GM18505 (cell line): ENCODE data around the gene KLHDC4.
"Not testable (repeated sequence)": the region's sequence is repeated elsewhere in the genome, so short reads cannot be mapped to it uniquely, and the experiment has no call there.

ENCODE experiments used
- ATAC-seq: cut with Tn5 transposase; IDR thresholded peaks from one replicate; pipeline ENCODE4 v1.9.1; 2021; ENCODE audit not compliant: unreplicated experiment
- POLR2A ChIP-seq: IDR thresholded peaks from 4 replicates; pipeline ENCODE4 v1.6.1; 2011; ENCODE audit warnings: borderline replicate concordance; ENCODE audit not compliant: insufficient read depth, insufficient read length; ENCODE audit errors: extremely low read depth

KLHDC4 gene

DNA sequence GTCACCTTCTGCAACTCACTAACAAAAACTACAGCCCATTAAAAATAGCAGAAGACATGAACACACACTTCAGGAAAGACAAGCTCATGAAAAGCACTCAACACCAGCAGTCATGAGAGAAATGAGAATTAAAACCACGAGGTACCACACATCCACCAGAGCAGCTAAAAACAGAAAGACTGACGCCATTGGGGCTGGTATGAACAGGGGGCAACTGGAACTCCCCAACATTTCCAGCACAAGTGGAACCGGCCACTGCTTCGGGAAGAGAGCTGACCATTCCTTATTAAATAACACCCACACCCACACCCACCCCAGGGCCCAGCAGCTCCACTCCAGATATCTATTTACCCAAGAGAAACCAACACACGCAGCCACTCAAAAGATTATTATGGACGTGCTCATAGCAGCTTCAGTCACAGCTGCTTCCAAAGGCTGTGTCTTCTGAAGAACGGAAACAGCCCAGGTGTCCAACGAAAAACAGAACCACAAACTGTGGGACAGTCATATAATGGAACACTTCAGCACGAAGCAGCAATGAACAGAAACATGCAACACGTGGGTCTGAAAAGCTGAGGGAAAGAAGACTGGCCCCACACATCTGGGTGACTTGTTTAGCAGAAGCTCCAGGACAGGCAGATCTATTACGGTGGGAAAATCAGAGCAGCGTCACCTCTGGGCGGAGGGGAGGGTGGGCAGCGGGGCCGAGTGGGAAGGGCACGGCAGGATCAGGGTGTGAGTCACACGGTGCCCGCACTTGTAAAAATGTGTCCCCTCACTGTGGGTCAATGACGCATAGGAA is 41.1 kb downstream of the KLHDC4 start:
- ATAC-seq: no peak
- no peak for TF ChIP-seq POLR2A

DNA sequence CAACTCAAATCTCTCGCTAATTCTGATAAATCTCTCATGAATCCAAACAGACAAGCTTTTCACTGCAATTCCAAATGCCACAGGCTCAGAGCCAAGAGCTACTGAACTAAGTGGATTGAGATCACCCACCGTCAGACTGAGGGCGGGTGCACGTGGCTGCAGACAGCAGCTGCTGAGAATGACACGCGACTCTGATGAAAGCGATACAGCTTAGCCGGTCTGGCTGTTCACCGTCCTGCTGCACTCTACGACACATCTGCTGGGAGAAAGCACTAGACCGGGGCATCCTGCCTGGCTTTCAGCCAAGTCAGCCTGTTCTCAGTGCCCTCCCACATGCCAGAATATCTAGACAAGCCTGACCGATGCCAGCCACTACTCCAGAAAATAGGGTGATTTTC is 42.6 kb downstream of the KLHDC4 start:
- no peak for ATAC-seq
- TF ChIP-seq POLR2A: no peak

- no peak for ATAC-seq
- no peak for TF ChIP-seq POLR2A
Measured at GRCh38 chr16:87722590-87723225, 43.1 kb downstream of the KLHDC4 start.

DNA sequence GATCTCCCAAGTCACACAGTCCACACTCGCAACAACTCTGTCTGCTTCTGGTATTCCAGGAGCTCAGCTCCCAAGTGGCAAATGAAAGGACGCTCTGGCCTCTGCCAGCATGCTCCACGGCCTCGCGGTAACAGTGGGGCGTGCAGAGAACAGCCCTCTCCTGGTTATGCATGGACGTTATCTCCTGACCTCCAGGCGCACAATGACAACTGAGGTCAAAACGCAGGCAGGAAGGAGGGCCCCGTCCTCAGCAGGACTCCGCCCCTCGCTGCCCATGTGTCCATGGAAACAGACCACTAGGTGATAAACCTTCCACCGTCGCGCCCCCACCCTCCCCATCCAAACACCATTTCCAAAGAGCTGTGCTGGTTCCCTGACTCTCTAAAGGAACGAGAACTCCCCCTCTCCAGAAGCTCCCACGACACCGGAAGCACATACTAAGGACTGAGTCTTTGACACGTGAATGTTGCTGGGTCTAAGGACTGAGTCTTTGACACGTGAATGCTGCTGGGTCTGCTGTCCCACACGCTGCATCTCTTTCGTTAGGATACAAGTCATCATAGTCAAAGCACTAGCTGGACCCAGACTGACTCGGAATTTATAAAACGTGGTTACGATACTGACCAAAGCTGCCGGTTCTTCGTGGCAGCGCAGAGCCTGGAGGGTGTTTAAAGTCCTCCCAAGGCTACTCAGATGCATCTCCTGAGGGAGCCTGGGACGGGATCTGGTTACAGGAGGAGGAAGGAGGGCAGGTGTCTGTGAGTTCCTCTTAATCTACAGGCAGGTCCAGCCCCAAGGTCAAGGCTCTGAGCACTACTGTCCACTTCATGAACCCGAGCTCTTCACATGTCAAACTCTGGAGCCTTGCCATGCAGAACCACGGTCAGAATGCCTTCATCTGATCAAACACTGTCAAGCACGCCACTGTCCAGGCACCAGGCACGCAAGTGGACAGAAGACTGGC is 43.9 kb downstream of the KLHDC4 start:
- ATAC-seq: no peak
- no peak for TF ChIP-seq POLR2A

DNA sequence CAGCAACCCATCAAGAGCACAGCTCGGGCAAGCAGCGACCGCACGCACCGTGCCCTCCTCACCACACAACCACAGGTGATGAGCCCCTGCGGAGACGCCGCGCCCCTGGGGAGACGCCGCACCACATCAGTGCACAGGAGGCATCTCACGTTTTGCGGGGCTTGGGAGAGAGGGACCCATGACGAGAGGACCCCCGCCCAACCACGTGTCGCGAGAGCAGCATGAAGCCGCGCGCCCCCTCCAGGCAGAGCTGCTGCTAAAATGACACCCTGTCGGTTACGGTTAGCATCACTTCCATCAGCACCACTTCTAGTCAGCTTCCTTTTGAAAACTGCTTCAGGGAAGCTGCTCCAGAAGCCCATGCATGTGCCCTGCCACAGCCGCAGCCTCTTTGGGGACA is 45.3 kb downstream of the KLHDC4 start:
- no peak for TF ChIP-seq POLR2A
- no peak for ATAC-seq

- not testable (repeated sequence) for ATAC-seq
Measured at GRCh38 chr16:87718831-87719230, 47.0 kb downstream of the KLHDC4 start.

- no peak for ATAC-seq
- no peak for TF ChIP-seq POLR2A
Measured at GRCh38 chr16:87715658-87716057, 50.1 kb downstream of the KLHDC4 start.

GRCh38 chr16:87715231-87715630 is 50.6 kb downstream of the KLHDC4 start:
- no peak for TF ChIP-seq POLR2A
- no peak for ATAC-seq

DNA sequence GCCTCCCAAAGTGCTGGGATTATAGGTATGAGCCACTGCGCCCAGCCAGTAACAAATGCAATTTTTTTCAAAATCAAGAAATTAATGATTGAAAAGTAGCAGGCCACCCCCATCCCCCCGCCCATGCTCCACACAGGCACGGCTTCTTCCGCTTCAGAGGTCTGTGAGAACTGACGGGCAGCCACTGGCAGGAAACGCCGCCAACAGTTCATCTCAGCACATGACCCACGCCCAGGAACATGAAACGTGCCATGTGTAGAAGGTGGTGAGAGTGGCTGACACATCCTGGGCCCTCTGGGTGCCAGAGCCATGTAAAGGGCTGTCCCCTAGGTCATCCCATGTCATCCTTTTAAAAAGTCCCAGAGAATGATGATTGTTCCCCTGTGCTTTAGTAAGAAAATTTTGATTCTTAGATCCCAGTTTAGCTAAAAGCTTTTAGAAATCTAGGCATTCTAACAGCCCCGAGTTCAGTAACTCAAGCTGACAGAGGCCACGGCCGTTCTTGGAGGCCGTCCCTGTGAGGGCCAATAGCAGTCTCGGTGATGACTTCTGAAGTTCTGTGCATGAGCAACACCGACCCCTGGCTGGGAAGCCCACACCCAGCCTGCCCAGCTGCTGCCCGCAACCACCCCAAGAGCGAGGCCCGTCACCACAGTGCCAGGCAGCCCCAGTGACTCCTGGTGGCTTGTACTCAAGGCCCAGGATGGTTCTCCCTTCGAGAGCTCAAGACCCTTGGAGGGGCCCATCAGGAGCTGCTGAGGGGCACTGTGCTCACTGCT is 52.1 kb downstream of the KLHDC4 start:
- ATAC-seq: no peak
- no peak for TF ChIP-seq POLR2A

- no peak for ATAC-seq
Measured at GRCh38 chr16:87712184-87712762, 53.5 kb downstream of the KLHDC4 start.

DNA sequence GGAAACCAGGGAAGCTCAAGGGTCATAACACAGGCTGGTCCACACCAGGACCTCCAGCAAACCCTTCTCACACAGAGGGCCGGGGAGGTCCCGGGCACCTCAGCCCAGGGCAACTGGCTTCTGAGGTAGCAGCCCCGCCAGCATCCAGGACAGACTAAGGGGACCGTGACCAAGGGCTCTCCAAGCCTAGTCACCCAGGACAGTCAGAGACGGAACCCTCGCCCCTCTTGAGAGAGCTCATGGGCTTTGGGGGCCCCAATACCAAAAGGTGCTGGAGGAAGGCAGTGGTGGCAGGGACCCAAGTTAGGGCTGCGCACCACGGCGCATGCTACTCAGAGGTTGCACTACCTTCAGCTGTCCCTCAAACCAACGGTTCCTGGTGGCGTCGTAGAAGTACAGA is 54.9 kb downstream of the KLHDC4 start:
- ATAC-seq: no peak
- TF ChIP-seq POLR2A: no peak

More at GRCh38 chr16:87712184-87712762, 53.5 kb downstream of the KLHDC4 start:
- TF ChIP-seq POLR2A: no peak

- no peak for ATAC-seq
- TF ChIP-seq POLR2A: no peak
Measured at GRCh38 chr16:87709677-87710076, 56.1 kb downstream of the KLHDC4 start.
